GM12874 (cell line): ENCODE results near the gene SAP30L.

Experiments
- TF ChIP-seq, protein P1 (sequence below): IDR thresholded peaks from 2 replicates; pipeline ENCODE4 v1.5.1; 2011; ENCODE audit warnings: low read depth, mild to moderate bottlenecking, control low read depth, low read length, moderate library complexity; ENCODE audit not compliant: insufficient read depth

The SAP30L gene

GRCh38 chr5:154449786-154450185 is 4.0 kb downstream of the SAP30L start:
- TF ChIP-seq, protein P1, sequence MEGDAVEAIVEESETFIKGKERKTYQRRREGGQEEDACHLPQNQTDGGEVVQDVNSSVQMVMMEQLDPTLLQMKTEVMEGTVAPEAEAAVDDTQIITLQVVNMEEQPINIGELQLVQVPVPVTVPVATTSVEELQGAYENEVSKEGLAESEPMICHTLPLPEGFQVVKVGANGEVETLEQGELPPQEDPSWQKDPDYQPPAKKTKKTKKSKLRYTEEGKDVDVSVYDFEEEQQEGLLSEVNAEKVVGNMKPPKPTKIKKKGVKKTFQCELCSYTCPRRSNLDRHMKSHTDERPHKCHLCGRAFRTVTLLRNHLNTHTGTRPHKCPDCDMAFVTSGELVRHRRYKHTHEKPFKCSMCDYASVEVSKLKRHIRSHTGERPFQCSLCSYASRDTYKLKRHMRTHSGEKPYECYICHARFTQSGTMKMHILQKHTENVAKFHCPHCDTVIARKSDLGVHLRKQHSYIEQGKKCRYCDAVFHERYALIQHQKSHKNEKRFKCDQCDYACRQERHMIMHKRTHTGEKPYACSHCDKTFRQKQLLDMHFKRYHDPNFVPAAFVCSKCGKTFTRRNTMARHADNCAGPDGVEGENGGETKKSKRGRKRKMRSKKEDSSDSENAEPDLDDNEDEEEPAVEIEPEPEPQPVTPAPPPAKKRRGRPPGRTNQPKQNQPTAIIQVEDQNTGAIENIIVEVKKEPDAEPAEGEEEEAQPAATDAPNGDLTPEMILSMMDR: no peak

DNA sequence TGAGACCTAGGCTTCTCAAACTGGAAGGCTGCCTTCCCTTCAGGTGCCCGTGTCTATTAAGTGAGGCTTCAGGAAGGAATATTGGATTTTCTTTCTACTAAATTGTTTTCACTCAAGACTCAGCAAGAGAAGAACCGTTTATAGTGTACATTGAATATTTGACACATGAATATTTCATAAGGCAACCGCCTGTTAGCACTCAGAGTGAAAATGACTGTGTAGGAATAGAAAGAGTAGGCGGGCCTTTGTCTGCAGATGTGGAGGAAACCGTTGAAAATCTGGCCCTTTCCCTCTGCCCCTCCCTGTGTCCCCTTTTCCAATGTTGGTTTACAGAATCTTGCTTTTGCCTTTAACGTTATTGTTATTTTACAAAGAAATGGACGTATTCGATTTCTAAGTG is 6.2 kb downstream of the SAP30L start:
- TF ChIP-seq, protein P1: no peak

DNA sequence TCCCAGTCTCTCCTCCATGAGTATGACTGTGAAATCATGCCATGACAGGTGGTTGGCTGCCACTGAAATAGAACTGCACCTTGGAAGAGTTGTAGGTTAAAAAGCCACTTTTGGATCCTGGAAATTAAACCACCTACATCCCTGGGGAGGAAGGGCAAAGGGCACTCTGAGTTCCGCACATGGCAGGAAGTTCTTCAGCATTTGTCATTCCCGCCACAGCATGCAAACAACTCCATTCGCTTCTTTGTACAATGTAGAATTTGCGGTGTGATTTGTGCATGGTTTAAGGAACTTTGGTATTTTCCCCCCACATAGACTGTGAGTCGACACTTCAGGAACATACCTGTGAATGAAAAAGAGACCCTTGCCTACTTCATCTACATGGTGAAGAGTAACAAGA is 9.8 kb downstream of the SAP30L start:
- TF ChIP-seq, protein P1: no peak

DNA sequence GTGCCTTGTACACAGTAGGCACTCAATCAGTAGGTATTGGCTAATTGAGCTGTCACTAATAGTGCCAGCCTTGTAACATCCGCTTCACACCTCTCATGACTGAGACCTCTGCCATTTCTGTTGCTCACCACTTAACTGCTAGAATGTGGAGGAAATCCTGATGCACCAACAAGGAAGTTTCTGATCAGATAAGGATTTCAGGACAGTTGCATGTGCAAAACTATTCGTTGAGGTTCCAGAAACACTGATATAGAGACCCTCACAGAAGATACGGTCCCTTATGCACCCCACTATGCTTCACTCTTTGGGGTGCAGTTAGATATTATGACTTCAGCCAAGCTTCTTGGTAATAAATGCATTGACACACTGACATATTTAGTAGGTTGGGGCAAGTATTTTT is 10.7 kb downstream of the SAP30L start:
- TF ChIP-seq, protein P1: no peak

- TF ChIP-seq, protein P1: no peak
Observed at GRCh38 chr5:154459015-154459414, 13.2 kb downstream of the SAP30L start.

DNA sequence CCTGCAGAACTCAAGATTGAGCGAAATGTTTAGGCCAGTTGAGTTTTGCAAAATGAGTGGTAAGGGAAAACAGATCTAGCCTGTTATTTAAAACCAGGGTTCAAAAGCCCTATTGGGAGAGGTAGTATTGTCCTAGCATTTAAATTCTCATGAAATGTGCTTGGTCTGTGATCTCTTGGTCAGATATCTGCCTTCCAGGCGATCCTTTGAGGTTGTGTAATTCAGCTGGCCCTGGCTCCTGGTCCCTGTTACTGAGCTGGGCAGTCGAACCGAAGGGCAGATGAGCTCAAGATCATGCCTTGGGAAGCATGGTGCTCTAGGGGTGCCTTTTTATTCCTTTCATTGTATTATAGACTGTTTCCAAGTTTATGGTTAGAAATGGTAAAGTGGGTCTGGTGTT is 14.4 kb downstream of the SAP30L start:
- TF ChIP-seq, protein P1: no peak

DNA sequence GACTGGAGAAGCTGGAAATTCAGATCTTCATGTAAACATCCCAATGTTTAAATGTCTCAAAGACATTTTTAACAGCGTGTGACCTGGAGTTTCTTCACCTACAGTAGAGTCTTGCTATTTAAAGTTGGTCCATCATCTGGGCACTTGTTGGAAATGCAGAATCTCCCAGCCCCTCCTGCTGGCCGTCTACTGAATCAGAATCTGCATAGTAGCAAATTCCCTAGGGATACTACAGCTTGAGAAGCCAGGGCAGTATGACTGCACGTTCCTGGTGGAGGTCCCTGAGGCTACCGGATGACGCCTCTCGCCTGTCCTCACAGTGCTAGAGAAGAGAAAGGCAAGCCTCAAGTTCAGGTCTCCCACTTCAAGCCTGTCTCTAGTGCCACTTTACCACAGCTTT is 15.7 kb downstream of the SAP30L start:
- TF ChIP-seq, protein P1: no peak

DNA sequence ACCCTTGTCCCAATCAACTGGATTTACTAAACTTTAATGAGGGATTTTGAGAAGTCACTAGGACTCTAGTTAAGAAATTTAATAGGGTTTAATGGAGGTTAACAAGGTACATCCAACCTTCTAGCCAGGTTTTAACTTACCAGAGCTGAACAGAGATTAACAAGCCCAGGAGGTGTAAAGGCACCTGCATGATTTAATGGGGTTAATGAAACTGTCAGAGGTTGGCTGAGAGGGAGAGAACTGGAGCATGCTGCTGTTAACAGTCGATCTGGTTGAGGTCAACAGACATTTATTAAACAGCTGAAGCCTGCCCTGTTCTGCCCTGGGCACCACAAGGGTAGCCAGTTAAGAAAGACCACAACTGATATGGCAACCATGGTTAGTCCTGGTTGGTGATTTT is 18.6 kb downstream of the SAP30L start:
- TF ChIP-seq, protein P1: no peak
